Measurements from ENCODE around the gene TMEM125.

TMEM125 gene

GRCh38 chr1:43229826-43230780 is 39.7 kb upstream of the TMEM125 start:
- no peak for TF ChIP-seq CTCF (conservative IDR thresholded peaks at IDR 0.05; ENCODE audit: low read depth, low read length)
- no peak overlapping the region for H3K4me3 ChIP-seq (ENCODE audit: low read depth, low read length)
- no peak for DNase-seq (ENCODE audit: low read depth)

GRCh38 chr1:43232074-43232473 is 37.7 kb upstream of the TMEM125 start:
- peak; percentile 82 for DNase-seq (ENCODE audit: low read depth)
- no peak for TF ChIP-seq CTCF (conservative IDR thresholded peaks at IDR 0.05; ENCODE audit: low read depth, low read length)

GRCh38 chr1:43232482-43232881 is 37.3 kb upstream of the TMEM125 start:
- no peak for DNase-seq (ENCODE audit: low read depth)
- TF ChIP-seq CTCF (conservative IDR thresholded peaks at IDR 0.05; ENCODE audit: low read depth, low read length), result no peak
- H3K4me3 ChIP-seq (ENCODE audit: low read depth, low read length), result no peak overlapping the region

More at GRCh38 chr1:43232074-43232473, 37.7 kb upstream of the TMEM125 start:
- no peak overlapping the region for H3K4me3 ChIP-seq (ENCODE audit: low read depth, low read length)

GRCh38 chr1:43233631-43234030 is 36.2 kb upstream of the TMEM125 start:
- TF ChIP-seq CTCF (conservative IDR thresholded peaks at IDR 0.05; ENCODE audit: low read depth, low read length), result no peak
- H3K4me3 ChIP-seq (ENCODE audit: low read depth, low read length), result no peak overlapping the region
- no peak for DNase-seq (ENCODE audit: low read depth)

- no peak overlapping the region for H3K4me3 ChIP-seq (ENCODE audit: low read depth, low read length)
- TF ChIP-seq CTCF (conservative IDR thresholded peaks at IDR 0.05; ENCODE audit: low read depth, low read length), result no peak
- DNase-seq (ENCODE audit: low read depth), result no peak
Measured at GRCh38 chr1:43234267-43234666, 35.5 kb upstream of the TMEM125 start.

GRCh38 chr1:43235040-43235439 is 34.7 kb upstream of the TMEM125 start:
- TF ChIP-seq CTCF (conservative IDR thresholded peaks at IDR 0.05; ENCODE audit: low read depth, low read length), result no peak
- no peak overlapping the region for H3K4me3 ChIP-seq (ENCODE audit: low read depth, low read length)
- no peak for DNase-seq (ENCODE audit: low read depth)

Measured in choroid plexus epithelial cell (primary cell).